ENCODE data around the gene MPHOSPH8. TPM values are rescaled to one million over a fixed set of nuclear protein-coding genes. Genes with fewer than 3 reads are reported as not detected.

Gene MPHOSPH8
- total RNA-seq, 1 donor from 2014 or later = 29.5 TPM

- Mint-ChIP-seq H3K4me1 (ENCODE audit: low read depth) (peaks cover 12% of the 10 kb centered on the region), H3K27me3 (no peaks in the 10 kb centered on the region), H3K4me3 (ENCODE audit: low read depth) (no peak overlapping the region), H3K9me3 (ENCODE audit: low read depth) (no peaks in the 10 kb centered on the region), H3K36me3 (ENCODE audit: insufficient read depth) (peaks cover 34% of the 10 kb centered on the region), H3K27ac (no peak overlapping the region)
- no peak for DNase-seq (ENCODE audit: low spot score, unreplicated experiment)
- no peak for TF ChIP-seq CTCF (IDR thresholded peaks at IDR 0.05; ENCODE audit: unreplicated experiment)
Observed at GRCh38 chr13:19661561-19661960, 28.1 kb downstream of the MPHOSPH8 start.

GRCh38 chr13:19663416-19663979, 30.0 kb downstream of the MPHOSPH8 start:
- no peak for TF ChIP-seq CTCF (IDR thresholded peaks at IDR 0.05; ENCODE audit: unreplicated experiment)
- no peak for DNase-seq (ENCODE audit: low spot score, unreplicated experiment)
- peaks cover 3% of the 10 kb centered on the region for H3K4me1 Mint-ChIP-seq (ENCODE audit: low read depth)
- peaks cover 35% of the 10 kb centered on the region for H3K36me3 Mint-ChIP-seq (ENCODE audit: insufficient read depth)
- H3K9me3 Mint-ChIP-seq (ENCODE audit: low read depth) = no peaks in the 10 kb centered on the region
- H3K4me3 Mint-ChIP-seq (ENCODE audit: low read depth) = no peak overlapping the region
- peak overlapping the region; percentile 67 for H3K27ac Mint-ChIP-seq
- H3K27me3 Mint-ChIP-seq = no peaks in the 10 kb centered on the region

GRCh38 chr13:19664481-19665230, 31.2 kb downstream of the MPHOSPH8 start:
- Mint-ChIP-seq H3K36me3 (ENCODE audit: insufficient read depth) (peaks cover 35% of the 10 kb centered on the region), H3K27me3 (no peaks in the 10 kb centered on the region), H3K9me3 (ENCODE audit: low read depth) (no peaks in the 10 kb centered on the region), H3K4me1 (ENCODE audit: low read depth) (peaks cover 3% of the 10 kb centered on the region), H3K4me3 (ENCODE audit: low read depth) (no peak overlapping the region), H3K27ac (peak overlapping the region; percentile 89)
- DNase-seq (ENCODE audit: low spot score, unreplicated experiment) = no peak
- TF ChIP-seq CTCF (IDR thresholded peaks at IDR 0.05; ENCODE audit: unreplicated experiment) = no peak

- no peak overlapping the region for H3K27ac Mint-ChIP-seq
- no peaks in the 10 kb centered on the region for H3K9me3 Mint-ChIP-seq (ENCODE audit: low read depth)
- H3K4me3 Mint-ChIP-seq (ENCODE audit: low read depth) = no peak overlapping the region
- H3K36me3 Mint-ChIP-seq (ENCODE audit: insufficient read depth) = peaks cover 32% of the 10 kb centered on the region
- H3K27me3 Mint-ChIP-seq = no peaks in the 10 kb centered on the region
- no peak for DNase-seq (ENCODE audit: low spot score, unreplicated experiment)
- TF ChIP-seq CTCF (IDR thresholded peaks at IDR 0.05; ENCODE audit: unreplicated experiment) = no peak
- peaks cover 3% of the 10 kb centered on the region for H3K4me1 Mint-ChIP-seq (ENCODE audit: low read depth)
Observed at GRCh38 chr13:19665427-19665859, 32.0 kb downstream of the MPHOSPH8 start.

GRCh38 chr13:19668778-19669177, 35.3 kb downstream of the MPHOSPH8 start:
- no peak overlapping the region for H3K27ac Mint-ChIP-seq
- H3K27me3 Mint-ChIP-seq = no peaks in the 10 kb centered on the region
- peaks cover 32% of the 10 kb centered on the region for H3K36me3 Mint-ChIP-seq (ENCODE audit: insufficient read depth)
- H3K9me3 Mint-ChIP-seq (ENCODE audit: low read depth) = no peaks in the 10 kb centered on the region
- no peak overlapping the region for H3K4me3 Mint-ChIP-seq (ENCODE audit: low read depth)
- TF ChIP-seq CTCF (IDR thresholded peaks at IDR 0.05; ENCODE audit: unreplicated experiment) = no peak
- H3K4me1 Mint-ChIP-seq (ENCODE audit: low read depth) = peaks cover 5% of the 10 kb centered on the region
- no peak for DNase-seq (ENCODE audit: low spot score, unreplicated experiment)
